ENCODE data around the gene FSD1L.
A peak's percentile ranks its signal among the peaks of the same experiment; 100 is the strongest.

DNA sequence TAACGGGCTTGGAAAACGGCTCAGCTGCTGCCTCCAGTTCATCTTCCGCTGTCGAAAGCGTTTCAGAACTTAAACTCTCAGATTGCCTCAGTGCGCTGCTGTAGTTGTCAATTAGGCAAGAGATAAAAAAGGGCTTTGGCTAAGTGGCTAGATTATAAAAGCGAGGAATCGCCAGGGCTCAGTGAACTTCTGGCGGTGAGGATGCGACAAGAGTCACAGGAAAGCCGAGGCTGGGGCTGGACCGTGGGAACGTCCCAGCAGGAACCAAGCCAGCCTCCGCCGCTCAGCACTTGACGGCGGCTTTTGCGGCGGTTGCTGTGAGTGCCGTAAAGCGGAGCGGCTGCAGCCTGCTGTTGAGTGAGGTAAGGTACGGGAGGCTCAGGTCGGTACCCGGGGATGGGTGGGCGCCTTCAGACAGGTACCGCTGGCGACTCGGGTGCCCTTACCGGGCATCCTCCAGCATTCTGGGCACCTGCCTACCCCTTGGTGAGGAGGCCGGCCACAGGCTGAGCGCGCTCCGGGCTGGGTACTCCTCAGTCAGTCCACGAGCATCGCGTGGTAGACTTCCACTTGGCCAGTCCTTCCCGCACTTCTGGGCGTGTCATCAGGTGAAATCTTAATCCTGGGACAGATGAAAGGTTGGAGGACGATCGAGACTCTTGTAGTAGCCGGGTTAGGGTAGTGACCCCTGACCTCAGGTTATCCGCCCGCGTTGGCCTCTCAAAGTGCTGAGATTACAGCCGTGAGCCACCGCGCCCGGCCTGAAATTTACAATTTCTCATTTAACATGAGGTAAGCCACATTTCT, 110.2 kb downstream of the FSD1L start, which contains the start of gene FKTN:
- peak; percentile 87; the same call in 1 of the 2 replicates for TF ChIP-seq TAF1 (IDR thresholded peaks at IDR 0.05; ENCODE audit: borderline replicate concordance, insufficient read depth, low read length)
- peak; percentile 83 for TF ChIP-seq POLR2AphosphoS5 (IDR thresholded peaks at IDR 0.05; ENCODE audit: low read depth, low read length)
- TF ChIP-seq SIN3A (IDR thresholded peaks at IDR 0.05; ENCODE audit: borderline replicate concordance, insufficient read depth, low read length) = 0 out of 2 replicates have a peak, but pooled peaks have one; percentile 71
- TF ChIP-seq, protein P1, sequence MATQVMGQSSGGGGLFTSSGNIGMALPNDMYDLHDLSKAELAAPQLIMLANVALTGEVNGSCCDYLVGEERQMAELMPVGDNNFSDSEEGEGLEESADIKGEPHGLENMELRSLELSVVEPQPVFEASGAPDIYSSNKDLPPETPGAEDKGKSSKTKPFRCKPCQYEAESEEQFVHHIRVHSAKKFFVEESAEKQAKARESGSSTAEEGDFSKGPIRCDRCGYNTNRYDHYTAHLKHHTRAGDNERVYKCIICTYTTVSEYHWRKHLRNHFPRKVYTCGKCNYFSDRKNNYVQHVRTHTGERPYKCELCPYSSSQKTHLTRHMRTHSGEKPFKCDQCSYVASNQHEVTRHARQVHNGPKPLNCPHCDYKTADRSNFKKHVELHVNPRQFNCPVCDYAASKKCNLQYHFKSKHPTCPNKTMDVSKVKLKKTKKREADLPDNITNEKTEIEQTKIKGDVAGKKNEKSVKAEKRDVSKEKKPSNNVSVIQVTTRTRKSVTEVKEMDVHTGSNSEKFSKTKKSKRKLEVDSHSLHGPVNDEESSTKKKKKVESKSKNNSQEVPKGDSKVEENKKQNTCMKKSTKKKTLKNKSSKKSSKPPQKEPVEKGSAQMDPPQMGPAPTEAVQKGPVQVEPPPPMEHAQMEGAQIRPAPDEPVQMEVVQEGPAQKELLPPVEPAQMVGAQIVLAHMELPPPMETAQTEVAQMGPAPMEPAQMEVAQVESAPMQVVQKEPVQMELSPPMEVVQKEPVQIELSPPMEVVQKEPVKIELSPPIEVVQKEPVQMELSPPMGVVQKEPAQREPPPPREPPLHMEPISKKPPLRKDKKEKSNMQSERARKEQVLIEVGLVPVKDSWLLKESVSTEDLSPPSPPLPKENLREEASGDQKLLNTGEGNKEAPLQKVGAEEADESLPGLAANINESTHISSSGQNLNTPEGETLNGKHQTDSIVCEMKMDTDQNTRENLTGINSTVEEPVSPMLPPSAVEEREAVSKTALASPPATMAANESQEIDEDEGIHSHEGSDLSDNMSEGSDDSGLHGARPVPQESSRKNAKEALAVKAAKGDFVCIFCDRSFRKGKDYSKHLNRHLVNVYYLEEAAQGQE (IDR thresholded peaks at IDR 0.05; ENCODE audit: insufficient read depth in 1 of 2, low read depth in 2 of 2, low read length in 2 of 2) = peak in 1 of 2 experiments; percentile 59; a peak in 1 of 4 replicates

Data from PFSK-1 (cell line).